ENCODE data around the gene FRMD8.

The FRMD8 gene

DNA sequence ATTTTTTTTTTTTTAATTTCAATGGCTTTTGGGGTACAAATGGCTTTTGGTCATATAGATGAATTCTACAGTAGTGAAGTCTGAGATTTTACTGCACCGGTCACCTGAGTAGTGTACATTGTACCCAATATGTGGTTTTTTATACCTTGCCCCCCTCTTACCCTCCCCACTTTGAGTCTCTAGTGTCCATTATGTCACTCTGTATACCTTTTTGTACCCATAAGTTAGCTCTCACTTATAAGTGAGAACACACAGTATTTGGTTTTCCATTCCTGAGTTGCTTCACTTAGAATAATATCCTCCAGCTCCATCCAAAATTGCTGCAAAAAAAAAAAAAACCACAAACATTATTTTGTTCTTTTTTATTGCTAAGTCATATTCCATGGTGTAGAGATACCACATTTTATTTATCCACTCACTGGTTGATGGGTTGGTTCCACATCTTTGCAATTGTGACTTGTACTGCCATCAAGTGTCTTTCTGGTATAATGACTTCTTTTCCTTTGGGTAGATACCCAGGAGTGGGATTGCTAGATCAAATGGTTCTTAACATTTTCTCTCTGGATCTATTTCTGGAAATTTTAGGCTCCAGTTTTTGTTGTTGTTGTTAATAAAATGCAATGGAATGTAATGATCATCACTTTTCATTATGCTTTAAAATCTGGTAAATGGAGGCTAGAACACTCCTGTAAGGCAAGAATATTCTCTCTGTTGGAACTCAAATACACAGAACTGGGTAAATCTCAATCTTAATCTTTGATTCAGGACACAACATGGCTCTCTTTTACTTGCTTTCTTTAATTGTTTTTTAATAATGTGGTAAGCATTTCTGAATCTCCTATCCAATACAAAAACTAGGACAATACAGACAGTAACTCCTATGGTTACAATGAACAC, 46.5 kb downstream of the FRMD8 start:
- TF ChIP-seq, protein P1, sequence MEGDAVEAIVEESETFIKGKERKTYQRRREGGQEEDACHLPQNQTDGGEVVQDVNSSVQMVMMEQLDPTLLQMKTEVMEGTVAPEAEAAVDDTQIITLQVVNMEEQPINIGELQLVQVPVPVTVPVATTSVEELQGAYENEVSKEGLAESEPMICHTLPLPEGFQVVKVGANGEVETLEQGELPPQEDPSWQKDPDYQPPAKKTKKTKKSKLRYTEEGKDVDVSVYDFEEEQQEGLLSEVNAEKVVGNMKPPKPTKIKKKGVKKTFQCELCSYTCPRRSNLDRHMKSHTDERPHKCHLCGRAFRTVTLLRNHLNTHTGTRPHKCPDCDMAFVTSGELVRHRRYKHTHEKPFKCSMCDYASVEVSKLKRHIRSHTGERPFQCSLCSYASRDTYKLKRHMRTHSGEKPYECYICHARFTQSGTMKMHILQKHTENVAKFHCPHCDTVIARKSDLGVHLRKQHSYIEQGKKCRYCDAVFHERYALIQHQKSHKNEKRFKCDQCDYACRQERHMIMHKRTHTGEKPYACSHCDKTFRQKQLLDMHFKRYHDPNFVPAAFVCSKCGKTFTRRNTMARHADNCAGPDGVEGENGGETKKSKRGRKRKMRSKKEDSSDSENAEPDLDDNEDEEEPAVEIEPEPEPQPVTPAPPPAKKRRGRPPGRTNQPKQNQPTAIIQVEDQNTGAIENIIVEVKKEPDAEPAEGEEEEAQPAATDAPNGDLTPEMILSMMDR (IDR thresholded peaks at IDR 0.05; ENCODE audit: low read depth, low read length), result no peak
- peak overlapping the region; percentile 8 for H3K4me3 ChIP-seq (ENCODE audit: low read depth, low read length)
- in situ Hi-C loops (cut with HindIII; ENCODE audit: low sequenced_read_pairs), result no loop called here
- peak; percentile 54 for DNase-seq (ENCODE audit: low read depth, low spot score)

DNA sequence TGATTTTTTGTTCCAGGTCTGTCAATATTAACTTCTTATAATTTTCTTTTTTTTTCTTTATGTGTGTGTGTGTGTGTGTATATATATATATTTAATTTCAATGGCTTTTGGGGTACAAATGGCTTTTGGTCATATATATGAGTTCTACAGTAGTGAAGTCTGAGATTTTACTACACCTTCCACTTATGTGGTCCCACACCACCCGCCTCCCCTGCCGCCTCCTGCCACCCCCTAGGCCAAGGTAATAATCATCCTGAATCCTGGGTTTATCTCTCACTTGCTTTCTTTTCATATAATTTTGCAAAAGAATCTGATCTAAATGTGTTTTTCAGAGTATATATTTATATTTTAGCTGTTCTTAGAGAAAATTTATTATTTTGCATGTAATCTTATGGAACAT, 47.2 kb downstream of the FRMD8 start:
- in situ Hi-C loops (cut with HindIII; ENCODE audit: low sequenced_read_pairs), result no loop called here
- H3K4me3 ChIP-seq (ENCODE audit: low read depth, low read length), result no peak overlapping the region
- peak; percentile 29 for DNase-seq (ENCODE audit: low read depth, low spot score)
- TF ChIP-seq, protein P1 (IDR thresholded peaks at IDR 0.05; ENCODE audit: low read depth, low read length), result no peak

DNA sequence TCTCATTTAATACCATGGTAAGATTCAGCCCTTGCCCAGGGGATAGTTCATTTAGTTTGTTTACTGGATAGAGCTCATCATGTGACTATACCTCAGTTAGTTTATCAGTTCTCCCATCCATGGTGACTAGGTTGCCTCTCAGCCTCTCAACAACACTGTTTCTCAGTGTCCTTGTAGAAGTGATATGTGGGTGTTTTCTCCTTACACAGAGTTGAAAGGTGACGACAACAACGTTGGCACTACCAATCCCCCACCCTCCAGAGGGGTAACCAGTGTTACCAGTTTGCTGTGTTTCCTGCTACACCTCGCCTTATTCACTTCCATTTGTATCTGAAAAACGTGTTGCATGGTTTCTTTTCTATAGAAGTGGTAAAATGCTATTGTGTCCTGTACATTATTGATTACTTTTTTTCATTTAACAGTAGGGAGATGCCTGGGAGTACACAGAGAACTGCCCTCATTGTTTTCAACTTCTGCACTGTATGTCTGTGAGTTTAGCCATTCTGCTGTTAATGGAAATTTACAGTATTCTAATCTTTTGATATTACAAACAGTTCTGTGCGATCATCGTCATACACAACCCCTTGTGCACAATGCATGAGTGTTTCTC, 47.7 kb downstream of the FRMD8 start:
- H3K4me3 ChIP-seq (ENCODE audit: low read depth, low read length), result no peak overlapping the region
- TF ChIP-seq, protein P1 (IDR thresholded peaks at IDR 0.05; ENCODE audit: low read depth, low read length), result no peak
- in situ Hi-C loops (cut with HindIII; ENCODE audit: low sequenced_read_pairs), result no loop called here
- peak; percentile 32 for DNase-seq (ENCODE audit: low read depth, low spot score)

DNA sequence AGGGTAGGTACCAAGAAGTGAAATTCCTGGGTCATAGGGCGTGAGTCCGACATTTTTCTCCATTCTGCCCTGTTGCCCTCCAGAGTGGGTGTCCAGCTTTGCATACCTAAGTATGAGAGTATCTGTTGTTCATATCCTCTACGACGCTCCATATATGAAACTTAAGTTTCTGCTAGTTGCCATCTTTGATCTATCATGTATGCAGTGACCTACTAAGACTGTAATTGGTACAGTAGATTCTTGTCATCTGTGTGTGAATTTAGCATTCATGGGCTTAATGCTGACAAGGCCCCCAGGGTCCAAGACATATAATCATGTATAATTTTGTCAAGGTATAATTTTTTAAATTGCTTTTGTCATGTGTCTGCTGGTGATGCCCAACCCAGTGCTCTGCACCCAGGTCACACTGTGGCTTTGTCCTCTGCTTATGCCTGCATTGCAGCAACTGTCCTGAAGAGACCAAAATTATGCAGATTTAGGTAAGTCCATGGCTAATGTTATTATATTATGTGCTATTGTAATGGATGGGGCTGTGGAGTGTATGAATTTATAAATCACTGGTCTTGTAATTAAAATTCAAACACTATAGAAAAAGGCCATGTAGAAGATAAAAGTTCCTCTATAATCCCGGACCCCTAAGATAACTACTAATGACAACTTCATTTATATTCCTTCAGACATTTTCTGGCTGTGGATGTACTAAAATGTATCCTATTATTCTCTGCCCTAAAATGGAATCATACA, 48.4 kb downstream of the FRMD8 start:
- TF ChIP-seq, protein P1 (IDR thresholded peaks at IDR 0.05; ENCODE audit: low read depth, low read length), result no peak

DNA sequence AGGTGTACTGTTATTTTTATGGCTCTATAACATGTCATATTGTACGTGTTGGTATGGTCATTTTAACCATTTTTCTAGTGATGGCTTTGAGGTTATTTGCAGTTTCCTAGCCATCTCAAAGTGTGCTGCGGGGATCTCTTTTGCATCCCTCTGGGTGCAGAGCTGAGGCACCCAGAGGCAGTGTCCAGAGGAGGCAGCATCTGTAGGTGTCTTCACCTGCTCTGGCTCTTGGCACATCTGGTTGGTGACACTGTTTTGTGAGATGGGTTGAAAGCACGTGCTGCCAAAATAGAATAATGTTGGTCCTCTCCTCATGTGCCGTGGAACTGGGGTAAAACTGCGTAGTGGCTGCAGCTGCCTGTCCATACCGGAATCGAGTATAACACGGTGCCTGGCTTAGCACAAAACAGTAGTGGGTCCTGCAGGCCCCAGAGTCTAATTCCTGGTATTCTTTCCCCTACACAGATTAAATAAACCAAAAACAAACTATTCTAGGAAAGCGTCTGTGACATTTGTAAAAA, 49.0 kb downstream of the FRMD8 start:
- in situ Hi-C loops (cut with HindIII; ENCODE audit: low sequenced_read_pairs), result no loop called here
- DNase-seq (ENCODE audit: low read depth, low spot score), result peak; percentile 32
- H3K4me3 ChIP-seq (ENCODE audit: low read depth, low read length), result no peak overlapping the region
- TF ChIP-seq, protein P1 (IDR thresholded peaks at IDR 0.05; ENCODE audit: low read depth, low read length), result no peak

More for the DNA sequence above, 48.4 kb downstream of the FRMD8 start:
- no peak overlapping the region for H3K4me3 ChIP-seq (ENCODE audit: low read depth, low read length)
- in situ Hi-C loops (cut with HindIII; ENCODE audit: low sequenced_read_pairs), result no loop called here
- DNase-seq (ENCODE audit: low read depth, low spot score), result peak; percentile 34

DNA sequence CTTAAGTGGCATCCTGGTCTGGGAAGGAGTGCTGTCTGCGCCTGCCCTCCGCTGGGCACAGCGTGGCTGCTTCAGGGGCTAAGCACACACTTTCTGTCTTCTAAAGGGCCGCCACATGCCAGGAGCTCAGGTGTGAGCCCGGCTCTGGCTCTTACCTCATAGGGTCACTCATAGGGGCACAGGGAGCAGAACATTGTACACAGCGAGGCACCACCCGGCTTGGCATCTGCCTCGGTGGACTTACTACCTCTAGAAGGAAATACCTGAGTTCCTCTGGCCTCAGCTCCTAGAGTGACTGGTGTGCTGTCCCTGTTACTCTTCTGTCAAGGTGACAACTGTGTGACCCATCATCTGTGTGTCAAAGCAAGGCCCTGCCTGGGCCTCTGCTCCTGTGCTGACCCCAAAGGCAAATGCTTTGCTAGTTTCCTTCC, 49.6 kb downstream of the FRMD8 start:
- TF ChIP-seq, protein P1 (IDR thresholded peaks at IDR 0.05; ENCODE audit: low read depth, low read length), result no peak
- in situ Hi-C loops (cut with HindIII; ENCODE audit: low sequenced_read_pairs), result no loop called here
- DNase-seq (ENCODE audit: low read depth, low spot score), result peak; percentile 43
- no peak overlapping the region for H3K4me3 ChIP-seq (ENCODE audit: low read depth, low read length)

Data from astrocyte of the spinal cord (primary cell).